NCI-H1436 treated with DMSO at 0.1 percent for 48 hours (cell line): Measurements from ENCODE around the gene PDE11A.
"Not testable (repeated sequence)": the region's sequence is repeated elsewhere in the genome, so short reads cannot be mapped to it uniquely, and the experiment has no call there.

Experiments used
- DNase-seq: peaks from one replicate; lab custom pipeline; 2025; lab: John Stamatoyannopoulos, UW

The PDE11A gene

GRCh38 chr2:177881921-177882320 is 190.7 kb downstream of the PDE11A start:
- no peak for DNase-seq

- DNase-seq: no peak
Observed at GRCh38 chr2:177881008-177881747, 191.4 kb downstream of the PDE11A start.

DNA sequence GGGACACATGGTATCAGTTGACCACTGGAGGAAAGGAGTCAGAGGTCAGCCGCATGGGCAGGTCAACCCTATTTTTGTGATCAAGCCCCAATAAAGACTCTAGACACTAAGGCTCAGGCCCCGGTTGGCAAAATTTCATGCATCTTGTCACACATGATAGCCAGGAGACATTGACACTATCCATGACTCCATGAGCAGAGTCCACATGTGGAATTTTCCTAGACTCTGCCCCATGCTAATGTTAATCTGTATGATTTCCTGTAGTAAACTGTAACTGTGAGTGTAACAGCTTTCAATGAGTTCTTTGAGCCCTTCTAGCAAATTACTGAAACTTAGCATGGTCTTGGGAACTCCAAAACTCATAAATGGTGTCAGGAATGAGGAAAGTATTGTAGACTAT is 192.3 kb downstream of the PDE11A start:
- DNase-seq: no peak

DNA sequence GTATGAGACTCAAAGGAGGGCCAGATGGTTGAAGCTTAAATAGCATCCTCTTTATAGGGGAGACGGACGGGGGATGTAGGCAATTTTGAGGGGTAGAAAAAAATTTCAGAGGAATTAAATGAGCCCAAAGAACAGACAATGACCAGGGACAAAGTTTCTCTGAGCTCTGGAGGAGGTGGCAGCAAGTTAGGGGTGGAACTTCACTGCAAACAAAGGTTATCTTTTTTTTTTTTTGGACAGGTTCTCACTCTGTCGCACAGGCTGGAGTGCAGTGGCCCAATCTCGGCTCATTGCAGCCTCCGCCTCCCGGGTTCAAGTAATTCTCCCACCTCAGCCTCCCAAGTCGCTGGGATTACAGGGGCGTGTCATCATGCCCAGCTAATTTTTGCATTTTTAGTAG is 195.6 kb downstream of the PDE11A start:
- DNase-seq: no peak

GRCh38 chr2:177874686-177875085 is 197.9 kb downstream of the PDE11A start:
- no peak for DNase-seq

- DNase-seq: no peak
Observed at GRCh38 chr2:177873915-177874314, 198.7 kb downstream of the PDE11A start.

GRCh38 chr2:177872286-177872685 is 200.3 kb downstream of the PDE11A start:
- DNase-seq: no peak

- no peak for DNase-seq
Observed at GRCh38 chr2:177869912-177870311, 202.7 kb downstream of the PDE11A start.

DNA sequence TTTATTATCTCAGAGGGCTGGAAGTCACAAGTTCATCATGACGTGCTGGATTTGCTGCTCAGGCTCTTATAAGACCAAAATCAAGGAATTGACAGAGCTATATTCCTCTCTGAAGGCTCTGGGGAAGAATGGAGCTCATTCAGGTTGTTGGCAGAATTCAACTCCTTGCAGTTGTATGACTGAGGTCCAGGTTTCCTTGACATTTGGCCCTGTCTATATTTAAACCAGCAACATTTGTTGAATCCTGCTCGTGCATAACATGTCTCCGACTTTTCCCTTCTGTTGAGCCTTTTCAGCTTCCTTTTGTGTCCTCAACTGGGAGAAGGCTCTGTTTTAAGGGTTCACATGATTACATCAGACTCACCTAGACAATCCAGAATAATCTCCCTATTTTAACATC is 203.4 kb downstream of the PDE11A start:
- no peak for DNase-seq

DNA sequence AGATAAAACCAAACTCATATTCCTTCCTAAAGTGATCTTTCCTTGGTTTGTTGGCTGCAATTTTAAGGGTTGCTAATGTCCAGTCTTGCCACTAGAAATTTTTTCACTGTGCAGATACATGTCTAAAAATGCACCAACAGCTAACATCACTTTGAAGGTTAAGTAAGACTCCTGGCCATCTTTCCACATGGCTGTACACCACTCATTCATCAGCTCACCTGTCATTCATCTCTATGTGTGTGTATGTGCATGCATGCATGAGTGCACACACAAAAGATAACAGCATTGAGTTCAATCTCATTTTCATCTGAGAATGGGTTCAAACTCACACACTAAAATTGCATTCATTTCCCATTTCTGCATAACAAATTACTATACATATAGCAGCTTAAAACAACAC is 203.8 kb downstream of the PDE11A start:
- DNase-seq: no peak

- no peak for DNase-seq
Observed at GRCh38 chr2:177857538-177857937, 215.0 kb downstream of the PDE11A start.

GRCh38 chr2:177852389-177852788 is 220.2 kb downstream of the PDE11A start:
- no peak for DNase-seq

DNA sequence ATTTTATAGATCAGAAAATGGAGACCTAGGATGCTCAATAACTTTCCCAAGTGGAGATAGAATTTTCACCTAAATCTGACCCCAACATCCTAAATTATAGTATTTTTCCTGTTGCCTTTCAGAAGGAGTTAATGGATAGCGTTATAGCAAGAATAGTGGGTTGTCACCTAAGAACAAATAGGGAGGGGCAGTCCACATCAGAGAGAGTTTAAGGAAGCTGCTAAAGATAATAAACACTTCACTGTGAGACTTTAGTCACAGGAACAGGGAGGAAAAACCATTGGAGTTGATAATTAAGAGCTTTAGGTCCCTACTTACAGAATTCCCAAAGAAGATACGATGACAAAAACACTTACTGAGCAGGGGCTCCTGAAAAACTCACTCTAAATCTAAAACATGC is 229.4 kb downstream of the PDE11A start:
- DNase-seq: no peak

DNA sequence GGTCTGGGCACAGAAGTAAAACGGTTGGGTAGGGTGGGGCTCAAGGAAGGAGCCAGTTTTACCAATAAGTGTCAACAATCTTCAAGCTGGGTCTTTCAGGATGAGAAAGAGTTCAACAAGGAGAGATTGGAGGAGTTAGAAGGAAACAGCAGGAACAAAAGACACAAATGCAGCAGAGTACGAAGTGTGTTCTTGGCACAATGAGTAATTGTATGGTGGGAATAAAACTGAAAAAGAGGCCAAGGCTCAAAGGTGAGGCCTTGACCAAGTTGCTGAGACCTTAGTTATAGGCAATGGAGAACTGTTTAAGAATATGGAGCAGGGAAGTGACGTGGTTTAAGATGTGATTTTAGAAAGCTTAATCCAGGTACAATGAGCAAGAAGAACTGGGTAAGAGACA is 230.3 kb downstream of the PDE11A start:
- no peak for DNase-seq

DNA sequence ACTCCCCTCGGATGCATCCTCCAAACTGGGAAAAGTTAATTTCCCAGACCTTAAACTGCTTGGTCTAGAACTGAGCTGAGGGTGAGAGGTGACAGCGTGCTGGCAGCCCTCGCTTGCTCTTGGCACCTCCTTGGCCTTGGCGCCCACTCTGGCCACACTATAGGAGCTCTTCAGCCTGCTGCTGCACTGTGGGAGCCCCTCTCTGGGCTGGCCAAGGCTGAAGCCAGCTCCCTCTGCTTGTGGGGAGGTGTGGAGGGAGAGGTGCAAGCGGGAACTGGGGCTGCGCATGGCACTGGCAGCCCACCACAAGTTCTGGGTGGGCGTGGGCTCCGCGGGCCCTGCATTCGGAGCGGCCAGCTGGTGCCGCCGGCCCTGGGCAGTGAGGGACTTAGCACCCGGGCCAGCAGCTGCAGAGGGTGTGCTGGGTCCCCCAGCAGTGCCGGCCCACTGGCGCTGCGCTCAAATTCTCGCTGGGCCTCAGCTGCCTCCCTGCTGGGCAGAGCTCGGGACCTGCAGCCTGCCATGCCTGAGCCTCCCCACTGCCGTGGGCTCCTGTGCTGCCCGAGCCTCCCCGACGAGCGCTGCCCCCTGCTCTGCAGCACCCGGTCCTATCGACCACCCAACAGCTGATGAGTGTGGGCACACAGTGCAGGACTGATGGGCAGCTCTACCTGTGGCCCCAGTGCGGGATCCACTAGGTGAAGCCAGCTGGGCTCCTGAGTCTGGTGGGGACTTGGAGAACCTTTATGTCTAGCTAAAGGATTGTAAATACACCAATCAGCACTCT is 237.0 kb downstream of the PDE11A start:
- not testable (repeated sequence) for DNase-seq

- DNase-seq: no peak
Observed at GRCh38 chr2:177832611-177833433, 239.8 kb downstream of the PDE11A start.

DNA sequence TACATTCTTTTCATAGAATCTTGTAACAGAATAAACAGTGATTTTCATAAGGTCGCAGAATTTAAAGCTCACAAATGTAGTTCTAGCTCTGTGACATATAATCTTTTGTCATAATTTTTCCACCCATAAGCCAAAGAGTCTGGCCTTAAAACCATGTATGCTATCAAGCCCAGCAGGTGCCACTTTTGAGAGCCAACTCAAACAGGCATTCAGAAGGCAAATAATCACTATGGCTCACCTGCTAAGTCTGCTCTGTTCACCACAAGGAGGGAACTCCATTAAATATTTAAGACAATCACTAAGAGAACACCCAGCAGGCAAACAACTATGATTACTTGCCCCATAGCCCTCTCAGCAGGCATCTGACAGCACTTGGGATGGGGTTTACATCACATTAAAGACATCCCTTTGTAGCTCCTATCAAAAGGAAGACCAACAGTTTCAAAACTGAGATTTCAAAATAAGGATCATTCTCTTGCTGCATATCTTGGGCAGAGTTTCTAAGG is 241.6 kb downstream of the PDE11A start:
- no peak for DNase-seq

GRCh38 chr2:177828557-177828956 is 244.0 kb downstream of the PDE11A start:
- no peak for DNase-seq

- DNase-seq: no peak
Observed at GRCh38 chr2:177826897-177827296, 245.7 kb downstream of the PDE11A start.

GRCh38 chr2:177822941-177823340 is 249.6 kb downstream of the PDE11A start:
- no peak for DNase-seq

DNA sequence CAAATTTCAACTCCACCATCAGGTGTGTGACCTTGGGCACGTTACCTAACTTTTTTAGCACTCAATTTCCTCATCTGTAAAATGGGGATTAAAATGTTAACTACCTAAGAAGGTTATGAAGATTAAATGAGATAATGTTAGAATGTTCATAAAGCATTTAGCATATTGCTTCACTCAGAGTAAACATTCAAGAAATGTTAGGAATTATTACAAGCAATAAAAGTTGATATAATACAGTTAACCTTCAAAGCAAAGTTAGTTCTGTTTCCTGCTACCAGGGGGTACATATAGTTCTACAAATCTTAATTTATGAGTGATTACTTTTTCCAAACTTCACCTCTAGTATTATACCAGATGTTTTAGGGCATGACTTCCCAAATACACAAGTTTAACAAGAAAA is 254.2 kb downstream of the PDE11A start:
- DNase-seq: no peak

GRCh38 chr2:177817300-177817699 is 255.3 kb downstream of the PDE11A start:
- no peak for DNase-seq
